Natural killer cell treated with Interleukin-12 subunit alpha and Interleukin-12 subunit beta and Interleukin-15 and Interleukin-18, amount 100 ng/mL, for 72 hours (primary cell): ENCODE measurements around the gene TNFRSF11A. TPM values are rescaled to one million over a fixed set of nuclear protein-coding genes. Genes with fewer than 3 reads are reported as not detected.

Source experiments
- ATAC-seq, 2 donors: fragments of 150-1000 bp; cut with Tn5 transposase in 1 of 2; sonication (Bioruptor Pico), chemical (Tn5 transposase) in 1 of 2; 2 replicates each; pipeline ENCODE4 v1.10.0; 2021
- DNase-seq: peaks from one replicate; pipeline ENCODE4 v3.0.0; 2022; ENCODE audit warnings: low spot score
- H3K27ac Mint-ChIP-seq, 2 donors: 1 replicate in 1 of 2; 2 replicates in 1 of 2; pipeline ENCODE4 v1.8.0; 2022; ENCODE audit warnings: mixed read lengths in 2 of 2, mild to moderate bottlenecking in 1 of 2, moderate library complexity in 1 of 2
- H3K27me3 Mint-ChIP-seq, 2 donors: 1 replicate in 1 of 2; 2 replicates in 1 of 2; pipeline ENCODE4 v1.8.0; 2022; ENCODE audit warnings: mixed read lengths in 2 of 2
- H3K36me3 Mint-ChIP-seq: one replicate; pipeline ENCODE4 v1.8.0; 2022; ENCODE audit warnings: mixed read lengths
- H3K4me1 Mint-ChIP-seq, 2 donors: 1 replicate in 1 of 2; 2 replicates in 1 of 2; pipeline ENCODE4 v1.8.0; 2022; ENCODE audit warnings: low read depth in 2 of 2, mixed read lengths in 2 of 2, mild to moderate bottlenecking in 1 of 2
- H3K4me3 Mint-ChIP-seq: one replicate; pipeline ENCODE4 v1.8.0; 2022; ENCODE audit warnings: mixed read lengths
- H3K9me3 Mint-ChIP-seq: 2 replicates; pipeline ENCODE4 v1.8.0; 2022; ENCODE audit warnings: mixed read lengths
- total RNA-seq, 2 donors: library from RNA; stranded (reverse); gene quantifications; one replicate each; pipeline ENCODE4 v1.2.3, GENCODE V29; 2022

The TNFRSF11A gene
- total RNA-seq, 2 donors from 2014 or later = 5.9 to 15.0 TPM

DNA sequence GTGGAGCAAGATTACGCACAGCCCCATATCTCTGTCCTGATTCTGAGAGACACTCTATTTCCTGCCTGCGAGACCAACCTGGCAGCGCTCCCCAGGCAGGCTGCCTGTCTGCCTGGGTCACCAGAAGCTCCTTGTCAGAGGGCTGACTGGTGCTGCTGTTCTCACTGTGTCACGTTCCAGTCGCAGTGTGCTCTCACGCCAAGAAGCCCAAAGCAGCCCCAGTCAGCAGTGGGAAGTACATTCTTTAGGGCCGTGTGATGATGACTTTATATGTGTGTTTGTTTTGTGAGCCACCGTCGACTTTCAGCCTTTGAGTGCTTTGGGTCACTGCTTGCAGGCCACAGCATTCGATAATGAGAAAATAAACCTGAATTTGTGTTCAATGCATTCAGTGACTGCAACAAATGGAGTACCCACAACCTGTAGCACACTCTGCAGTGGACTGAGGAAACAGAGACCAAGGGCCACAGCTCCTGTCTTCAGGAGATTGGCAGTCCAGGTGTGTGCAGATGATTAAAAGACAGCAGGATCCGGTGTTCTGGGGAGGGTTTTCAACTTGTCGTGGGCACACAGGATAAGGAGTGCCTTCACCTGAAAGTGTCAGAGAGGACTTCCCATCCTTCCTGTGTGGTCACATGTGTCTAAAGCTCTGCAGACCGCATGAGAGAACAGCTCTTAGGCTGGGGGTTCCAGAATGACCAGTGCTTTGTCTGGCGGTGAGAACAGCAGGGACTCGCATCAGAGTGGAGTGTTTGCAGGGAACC is 4.8 kb downstream of the TNFRSF11A start:
- Mint-ChIP-seq H3K27ac (peak overlapping the region; percentile 26 to 30), H3K4me1 (peaks cover 40 to 42% of the 10 kb centered on the region in 2 donors)

DNA sequence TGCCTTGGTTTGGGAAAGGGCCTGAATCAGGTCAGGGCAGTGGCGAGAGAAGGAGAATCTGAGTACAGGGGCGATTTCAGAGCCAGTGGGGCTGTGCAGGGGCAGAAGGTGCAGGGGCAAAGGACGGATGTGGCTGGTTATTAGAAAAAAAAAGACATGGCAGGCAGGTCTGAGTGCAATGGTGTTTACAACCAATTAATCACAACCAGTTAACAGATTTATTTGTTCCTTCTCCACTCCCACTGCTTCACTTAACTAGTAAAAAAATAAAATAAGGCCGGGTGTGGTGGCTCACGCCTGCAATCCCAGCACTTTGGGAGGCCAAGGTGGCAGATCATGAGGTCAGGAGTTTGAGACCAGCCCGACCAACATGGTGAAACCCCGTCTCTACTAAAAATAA is 5.5 kb downstream of the TNFRSF11A start:
- Mint-ChIP-seq H3K27me3 (peaks cover 43 to 54% of the 10 kb centered on the region in 2 donors), H3K4me1 (peaks cover 40 to 42% of the 10 kb centered on the region in 2 donors), H3K27ac (peak overlapping the region in 1 of 2 donors; percentile 26), H3K4me3 (peak overlapping the region; percentile 75), H3K9me3 (no peaks in the 10 kb centered on the region), H3K36me3 (no peaks in the 10 kb centered on the region)
- ATAC-seq = no peak
- DNase-seq = no peak

More for the DNA sequence above, 4.8 kb downstream of the TNFRSF11A start:
- Mint-ChIP-seq H3K27me3 (peaks cover 43 to 54% of the 10 kb centered on the region in 2 donors), H3K4me3 (peak overlapping the region; percentile 75), H3K36me3 (no peaks in the 10 kb centered on the region), H3K9me3 (no peaks in the 10 kb centered on the region)
- DNase-seq = no peak
- ATAC-seq = peak; percentile 60 to 64

- Mint-ChIP-seq H3K4me1 (peaks cover 31 to 32% of the 10 kb centered on the region in 2 donors), H3K27ac (no peak overlapping the region), H3K27me3 (peaks cover 36 to 44% of the 10 kb centered on the region in 2 donors), H3K4me3 (peak overlapping the region; percentile 5), H3K9me3 (no peaks in the 10 kb centered on the region), H3K36me3 (no peaks in the 10 kb centered on the region)
- ATAC-seq (peak; percentile 48), DNase-seq (no peak)
Observed at GRCh38 chr18:62331581-62332356, 6.7 kb downstream of the TNFRSF11A start.

DNA sequence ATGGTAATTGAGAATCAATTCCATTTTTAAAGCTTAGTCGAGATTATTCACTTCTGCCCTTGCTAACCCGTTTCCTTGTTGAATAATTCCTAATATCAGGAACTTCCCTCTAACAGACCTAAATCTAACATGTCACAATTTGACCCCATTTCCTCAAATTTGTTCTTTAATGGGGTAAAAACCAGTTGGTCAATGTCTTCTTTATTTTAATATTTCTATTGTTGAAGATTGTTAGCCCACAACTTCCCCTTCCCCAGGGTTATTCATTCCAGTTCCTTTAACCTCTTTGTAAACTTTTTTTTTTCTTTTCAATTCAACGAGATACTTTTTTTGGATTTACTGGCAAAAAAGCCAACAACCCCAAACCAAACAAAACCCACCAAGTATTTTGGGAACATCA is 7.3 kb downstream of the TNFRSF11A start:
- Mint-ChIP-seq H3K4me3 (no peak overlapping the region), H3K4me1 (peaks cover 29 to 31% of the 10 kb centered on the region in 2 donors), H3K27ac (no peak overlapping the region), H3K9me3 (no peaks in the 10 kb centered on the region), H3K36me3 (no peaks in the 10 kb centered on the region), H3K27me3 (peaks cover 35 to 41% of the 10 kb centered on the region in 2 donors)
- no peak for ATAC-seq
- no peak for DNase-seq

DNA sequence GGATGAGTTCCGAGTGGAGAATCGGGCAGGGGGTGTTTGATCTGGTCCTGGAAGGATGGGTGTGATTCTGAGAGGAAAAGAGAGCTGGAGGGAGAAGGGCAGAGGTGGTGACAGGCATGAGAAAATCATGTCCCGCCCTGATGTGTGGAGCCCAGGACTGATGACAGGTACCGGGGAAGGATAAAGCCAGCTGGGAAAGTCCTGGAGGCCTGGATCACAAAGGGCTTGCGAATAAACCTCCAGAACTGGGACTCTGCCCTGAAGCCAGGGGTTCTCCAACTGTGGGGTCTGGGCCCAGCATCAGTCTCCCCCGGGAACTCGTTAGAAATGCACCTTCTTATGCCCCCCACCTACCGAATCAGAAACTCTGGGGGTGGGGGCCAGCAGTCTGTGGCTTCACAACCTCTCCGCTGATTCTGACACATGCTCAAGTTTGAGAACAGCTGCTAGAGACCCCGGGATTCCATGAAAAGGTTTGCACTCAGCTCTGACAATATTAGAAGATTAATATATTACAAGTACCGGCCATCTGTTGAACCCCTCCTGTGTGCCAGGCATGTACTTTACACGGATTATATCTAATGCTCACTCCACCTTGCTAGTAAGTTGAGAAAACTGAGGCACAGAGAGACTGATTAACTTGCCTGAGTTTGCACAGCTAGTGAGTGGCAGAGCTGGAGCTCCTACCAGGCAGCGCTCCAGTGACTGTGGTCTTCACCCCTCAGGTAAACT is 8.0 kb downstream of the TNFRSF11A start:
- peaks cover 25% of the 10 kb centered on the region in 2 donors for H3K4me1 Mint-ChIP-seq
- DNase-seq = no peak
- ATAC-seq = no peak
- no peak overlapping the region for H3K27ac Mint-ChIP-seq
- no peaks in the 10 kb centered on the region for H3K9me3 Mint-ChIP-seq
- H3K4me3 Mint-ChIP-seq = no peak overlapping the region
- no peaks in the 10 kb centered on the region for H3K36me3 Mint-ChIP-seq
- peaks cover 34 to 41% of the 10 kb centered on the region in 2 donors for H3K27me3 Mint-ChIP-seq

- ATAC-seq (no peak), DNase-seq (no peak)
- Mint-ChIP-seq H3K36me3 (no peaks in the 10 kb centered on the region), H3K27ac (no peak overlapping the region), H3K27me3 (peaks cover 33 to 40% of the 10 kb centered on the region in 2 donors), H3K4me1 (peaks cover 24 to 28% of the 10 kb centered on the region in 2 donors), H3K4me3 (no peak overlapping the region), H3K9me3 (no peaks in the 10 kb centered on the region)
Observed at GRCh38 chr18:62334120-62334519, 9.0 kb downstream of the TNFRSF11A start.

- H3K9me3 Mint-ChIP-seq = no peaks in the 10 kb centered on the region
- H3K27ac Mint-ChIP-seq = no peak overlapping the region
- ATAC-seq (no peak), DNase-seq (no peak)
- H3K27me3 Mint-ChIP-seq = peaks cover 28 to 42% of the 10 kb centered on the region in 2 donors
- H3K4me3 Mint-ChIP-seq = no peak overlapping the region
- peaks cover 10 to 23% of the 10 kb centered on the region in 2 donors for H3K4me1 Mint-ChIP-seq
- no peaks in the 10 kb centered on the region for H3K36me3 Mint-ChIP-seq
Observed at GRCh38 chr18:62335494-62335893, 10.4 kb downstream of the TNFRSF11A start.

- Mint-ChIP-seq H3K9me3 (no peaks in the 10 kb centered on the region), H3K36me3 (no peaks in the 10 kb centered on the region), H3K27ac (no peak overlapping the region), H3K4me1 (peaks cover 4 to 16% of the 10 kb centered on the region in 2 donors), H3K4me3 (no peak overlapping the region), H3K27me3 (peaks cover 26 to 38% of the 10 kb centered on the region in 2 donors)
- DNase-seq (no peak), ATAC-seq (no peak)
Observed at GRCh38 chr18:62336618-62337017, 11.5 kb downstream of the TNFRSF11A start.

- H3K27ac Mint-ChIP-seq = no peak overlapping the region
- no peak for DNase-seq
Observed at GRCh38 chr18:62337336-62337735, 12.2 kb downstream of the TNFRSF11A start.

DNA sequence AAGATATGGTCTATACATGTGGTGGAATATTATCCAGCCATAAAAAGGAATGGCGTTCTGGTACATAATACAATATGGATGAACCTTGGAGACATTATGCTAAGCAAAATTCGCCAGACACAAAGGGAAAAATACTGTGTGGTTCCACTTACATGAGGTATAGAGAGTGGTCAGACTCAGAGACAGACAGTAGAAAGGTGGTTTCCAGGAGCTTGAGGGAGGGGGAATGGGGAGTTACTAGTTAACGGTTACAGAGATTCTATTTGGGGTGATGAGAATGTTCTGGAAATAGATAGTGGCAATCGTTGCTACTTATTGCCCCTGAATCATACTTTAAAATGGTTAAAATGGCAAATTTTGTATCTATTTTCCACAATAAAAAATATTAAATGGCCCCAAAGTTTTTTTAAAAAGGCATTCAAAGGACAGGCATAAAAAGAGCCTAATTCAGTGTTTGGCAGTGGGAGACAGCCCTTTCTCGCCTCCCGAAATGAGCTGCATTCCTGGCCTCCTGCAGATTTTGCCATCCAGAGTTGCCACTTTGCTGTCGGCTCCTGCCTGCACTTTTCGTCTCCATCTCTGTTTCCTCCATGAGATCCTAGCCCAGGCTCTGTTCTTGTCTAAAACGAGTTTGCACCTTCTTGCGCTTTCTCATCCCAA is 13.5 kb downstream of the TNFRSF11A start:
- peaks cover 0 to 11% of the 10 kb centered on the region in 2 donors for H3K4me1 Mint-ChIP-seq

More at GRCh38 chr18:62337336-62337735, 12.2 kb downstream of the TNFRSF11A start:
- Mint-ChIP-seq H3K9me3 (no peaks in the 10 kb centered on the region), H3K4me1 (peaks cover 0 to 11% of the 10 kb centered on the region in 2 donors), H3K4me3 (no peak overlapping the region), H3K27me3 (peaks cover 22 to 31% of the 10 kb centered on the region in 2 donors), H3K36me3 (no peaks in the 10 kb centered on the region)
- ATAC-seq = no peak

DNA sequence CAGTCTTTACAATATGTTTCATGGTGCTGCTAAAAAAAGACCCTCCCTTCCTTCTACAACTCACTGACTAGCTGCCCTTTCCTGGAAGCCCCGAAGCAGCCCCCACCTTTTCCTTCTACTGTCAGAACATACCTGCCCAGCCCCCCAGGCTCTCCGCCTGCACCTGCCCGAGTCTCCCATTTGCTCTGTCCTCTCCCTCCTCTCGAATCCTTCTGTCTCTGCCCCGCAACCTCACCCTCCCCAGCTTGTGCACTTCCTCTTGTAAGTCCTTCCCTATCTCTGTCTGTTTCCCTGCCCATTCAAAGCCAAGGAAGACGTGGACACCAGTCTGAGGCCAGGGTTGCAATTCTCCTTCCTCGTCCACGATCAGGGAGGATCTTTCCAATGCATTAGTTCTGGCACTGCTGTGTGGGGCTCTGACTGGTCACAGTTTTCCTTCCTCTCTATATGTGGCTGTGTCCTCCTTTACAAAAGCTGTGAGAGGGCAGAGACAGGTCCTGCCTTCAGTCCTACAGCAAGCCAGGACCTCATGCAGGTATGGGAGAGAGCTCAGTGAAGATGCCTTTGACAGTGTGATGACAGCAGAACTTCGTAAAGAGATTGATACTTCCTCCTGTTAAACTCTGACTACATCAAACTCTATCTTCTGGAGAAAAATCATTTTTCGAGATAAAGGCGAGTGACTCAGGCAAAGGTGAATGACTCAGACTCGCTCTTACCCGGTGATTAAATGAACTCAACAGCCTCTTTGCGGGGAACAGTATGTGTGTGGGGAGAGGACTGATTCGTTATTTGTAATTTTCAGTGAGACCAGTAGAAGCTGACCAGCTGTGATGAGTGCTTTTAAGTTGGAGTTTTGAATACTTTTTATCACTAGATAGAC is 14.2 kb downstream of the TNFRSF11A start:
- ATAC-seq = peak; percentile 56 to 83
- H3K36me3 Mint-ChIP-seq = no peaks in the 10 kb centered on the region
- peaks cover 0 to 11% of the 10 kb centered on the region in 2 donors for H3K4me1 Mint-ChIP-seq
- peaks cover 18 to 25% of the 10 kb centered on the region in 2 donors for H3K27me3 Mint-ChIP-seq
- peak overlapping the region in 1 of 2 donors; percentile 7 for H3K27ac Mint-ChIP-seq
- no peaks in the 10 kb centered on the region for H3K9me3 Mint-ChIP-seq
- DNase-seq = no peak
- peak overlapping the region; percentile 35 for H3K4me3 Mint-ChIP-seq

More for the DNA sequence above, 13.5 kb downstream of the TNFRSF11A start:
- DNase-seq (no peak), ATAC-seq (no peak)
- H3K27me3 Mint-ChIP-seq = peaks cover 18 to 24% of the 10 kb centered on the region in 2 donors
- peak overlapping the region in 1 of 2 donors; percentile 7 for H3K27ac Mint-ChIP-seq
- H3K9me3 Mint-ChIP-seq = no peaks in the 10 kb centered on the region
- no peaks in the 10 kb centered on the region for H3K36me3 Mint-ChIP-seq
- no peak overlapping the region for H3K4me3 Mint-ChIP-seq

DNA sequence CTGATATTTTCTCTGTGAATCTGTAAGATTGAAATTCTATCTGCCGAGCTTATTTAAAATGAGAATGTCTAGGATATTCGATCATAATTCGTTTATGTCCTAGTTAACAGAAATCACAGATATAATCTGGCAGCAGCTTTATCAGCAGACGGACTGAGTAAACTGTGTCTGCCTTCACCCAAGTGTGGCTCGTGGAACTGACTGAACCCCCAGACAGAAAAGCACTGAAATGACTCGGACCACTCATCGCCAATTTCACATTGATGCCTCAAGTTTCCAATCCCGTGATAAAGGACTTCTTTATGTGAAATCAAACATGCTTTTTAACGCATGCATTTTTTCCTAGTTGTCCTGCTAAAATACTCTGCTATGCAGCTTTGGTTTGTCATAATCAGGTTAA is 15.9 kb downstream of the TNFRSF11A start:
- no peak overlapping the region for H3K4me3 Mint-ChIP-seq
- peaks cover 21 to 33% of the 10 kb centered on the region in 2 donors for H3K27me3 Mint-ChIP-seq
- no peak for DNase-seq
- no peak overlapping the region for H3K27ac Mint-ChIP-seq
- H3K9me3 Mint-ChIP-seq = no peaks in the 10 kb centered on the region
- H3K36me3 Mint-ChIP-seq = no peaks in the 10 kb centered on the region
- H3K4me1 Mint-ChIP-seq = peaks cover 0 to 11% of the 10 kb centered on the region in 2 donors
- no peak for ATAC-seq
